SK-N-SH treated with all-trans-retinoic acid at 6 μM for 48 hours (cell line): ENCODE data around the gene CASP2.

Source experiments
- ARNTL ChIP-seq: fragments of 450-650 bp; formaldehyde crosslinking; IDR thresholded peaks from 2 replicates; pipeline ENCODE4 v1.5.0; 2020; ENCODE audit warnings: low read depth, mild to moderate bottlenecking, moderate library complexity, borderline replicate concordance
- BACH2 ChIP-seq: fragments of 250-450 bp; sonication (Bioruptor Pico); IDR thresholded peaks from 2 replicates; pipeline ENCODE4 v1.9.0; 2021; ENCODE audit warnings: mild to moderate bottlenecking, borderline replicate concordance
- CREB5 ChIP-seq: fragments of 250-450 bp; sonication (Bioruptor Pico); IDR thresholded peaks from 2 replicates; pipeline ENCODE4 v1.5.1; 2020; ENCODE audit warnings: low read depth, mild to moderate bottlenecking, moderate library complexity
- POU6F1 ChIP-seq: fragments of 250-450 bp; sonication (Bioruptor Pico); IDR thresholded peaks from 2 replicates; pipeline ENCODE4 v1.8.0; 2021; ENCODE audit warnings: low read depth, mild to moderate bottlenecking, moderate library complexity, borderline replicate concordance
- RARB ChIP-seq: fragments of 250-450 bp; sonication (Bioruptor Pico); IDR thresholded peaks from 2 replicates; pipeline ENCODE4 v1.8.0; 2021; ENCODE audit warnings: mild to moderate bottlenecking, moderate library complexity
- ZC3H10 ChIP-seq: fragments of 250-450 bp; sonication (Bioruptor Pico); IDR thresholded peaks from 2 replicates; pipeline ENCODE4 v1.5.1; 2021; ENCODE audit warnings: mild to moderate bottlenecking, moderate library complexity
- ZNF8 ChIP-seq: fragments of 450-650 bp; formaldehyde crosslinking; IDR thresholded peaks from 2 replicates; pipeline ENCODE4 v1.5.0; 2020; ENCODE audit warnings: mild to moderate bottlenecking, moderate library complexity
- TF ChIP-seq, protein P1 (sequence below): fragments of 250-450 bp; sonication (Bioruptor Pico); IDR thresholded peaks from 2 replicates; pipeline ENCODE4 v1.8.0; 2020; ENCODE audit warnings: mild to moderate bottlenecking, moderate library complexity, borderline replicate concordance

GRCh38 chr7:143256932-143257331, 31.2 kb upstream of the CASP2 start:
- TF ChIP-seq, protein P1, sequence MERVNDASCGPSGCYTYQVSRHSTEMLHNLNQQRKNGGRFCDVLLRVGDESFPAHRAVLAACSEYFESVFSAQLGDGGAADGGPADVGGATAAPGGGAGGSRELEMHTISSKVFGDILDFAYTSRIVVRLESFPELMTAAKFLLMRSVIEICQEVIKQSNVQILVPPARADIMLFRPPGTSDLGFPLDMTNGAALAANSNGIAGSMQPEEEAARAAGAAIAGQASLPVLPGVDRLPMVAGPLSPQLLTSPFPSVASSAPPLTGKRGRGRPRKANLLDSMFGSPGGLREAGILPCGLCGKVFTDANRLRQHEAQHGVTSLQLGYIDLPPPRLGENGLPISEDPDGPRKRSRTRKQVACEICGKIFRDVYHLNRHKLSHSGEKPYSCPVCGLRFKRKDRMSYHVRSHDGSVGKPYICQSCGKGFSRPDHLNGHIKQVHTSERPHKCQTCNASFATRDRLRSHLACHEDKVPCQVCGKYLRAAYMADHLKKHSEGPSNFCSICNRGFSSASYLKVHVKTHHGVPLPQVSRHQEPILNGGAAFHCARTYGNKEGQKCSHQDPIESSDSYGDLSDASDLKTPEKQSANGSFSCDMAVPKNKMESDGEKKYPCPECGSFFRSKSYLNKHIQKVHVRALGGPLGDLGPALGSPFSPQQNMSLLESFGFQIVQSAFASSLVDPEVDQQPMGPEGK (CRISPR knock-in tag), result no peak
- no peak for TF ChIP-seq CREB5 (CRISPR knock-in tag)
- TF ChIP-seq RARB (CRISPR knock-in tag), result no peak
- TF ChIP-seq ZNF8, result no peak
- no peak for TF ChIP-seq ARNTL
- TF ChIP-seq POU6F1 (CRISPR knock-in tag), result no peak
- no peak for TF ChIP-seq BACH2 (CRISPR knock-in tag)
- no peak for TF ChIP-seq ZC3H10
